SK-N-SH (cell line): ENCODE results near the gene LANCL3. TPM values are rescaled to one million over a fixed set of nuclear protein-coding genes. Genes with fewer than 3 reads are reported as not detected.

ENCODE experiments used
- CTCF ChIA-PET: fragments of 300-600, 350-600 bp; formaldehyde crosslinking; extraction: SDS; loops from one replicate; lab custom pipeline; 2021; lab: Yijun Ruan, JAX
- POLR2A ChIA-PET: fragments of 350-600 bp; sonication (Branson Sonifier 250); formaldehyde crosslinking; extraction: SDS; loops from one replicate; lab custom pipeline; 2020; ENCODE audit warnings: antibody characterized with exemption, inconsistent platforms; lab: Yijun Ruan, JAX
- DNase-seq: peaks from one replicate; pipeline ENCODE4 v3.0.0; 2012
- H2AFZ ChIP-seq: fragments of 200-600 bp; sonication (generic); 2 replicates; pipeline ENCODE4 v1.8.1; 2016; ENCODE audit warnings: antibody characterized with exemption, mild to moderate bottlenecking, low read depth
- H3F3A ChIP-seq: fragments of 200-600 bp; sonication (generic); replicated peaks from 2 replicates; pipeline ENCODE3; 2016; ENCODE audit warnings: antibody characterized with exemption, mild to moderate bottlenecking; ENCODE audit not compliant: insufficient read depth
- H3K27ac ChIP-seq, 2 experiments: fragments of 200-500 bp in 1 of 2; fragments of 200-600 bp in 1 of 2; sonication (Bioruptor generic) in 1 of 2; sonication (generic), shearing (Covaris generic) in 1 of 2; 2 replicates each; pipeline versions ENCODE4 v1.5.1 to v1.6.1; 2014 to 2016; ENCODE audit warnings: low read depth in 2 of 2, inconsistent platforms in 1 of 2, low read length in 1 of 2, mild to moderate bottlenecking in 1 of 2, mixed read lengths in 1 of 2
- H3K27me3 ChIP-seq: fragments of 200-600 bp; sonication (generic), shearing (Covaris generic); 2 replicates; pipeline ENCODE4 v1.6.1; 2016; ENCODE audit warnings: mixed run types; ENCODE audit not compliant: insufficient read depth
- H3K36me3 ChIP-seq, 2 experiments: fragments of 200-500 bp in 1 of 2; fragments of 200-600 bp in 1 of 2; sonication (Bioruptor generic) in 1 of 2; sonication (generic) in 1 of 2; replicated peaks in 1 of 2; 2 replicates each; pipeline versions ENCODE3 to v1.5.1; 2014 to 2016; ENCODE audit warnings: low read length in 1 of 2, mild to moderate bottlenecking in 1 of 2; ENCODE audit not compliant: insufficient read depth in 2 of 2, control insufficient read depth in 1 of 2
- H3K4me1 ChIP-seq, 2 experiments: fragments of 200-500 bp in 1 of 2; fragments of 200-600 bp in 1 of 2; sonication (Bioruptor generic) in 1 of 2; sonication (generic), shearing (Covaris generic) in 1 of 2; 2 replicates each; pipeline versions ENCODE4 v1.5.1 to v1.6.1; 2014 to 2016; ENCODE audit warnings: low read depth in 1 of 2, low read length in 1 of 2, mixed run types in 1 of 2; ENCODE audit not compliant: insufficient read depth in 2 of 2, control insufficient read depth in 1 of 2
- H3K4me2 ChIP-seq: fragments of 200-600 bp; sonication (generic), shearing (Covaris generic); 2 replicates; pipeline ENCODE4 v1.6.1; 2017; ENCODE audit warnings: mixed run types
- H3K4me3 ChIP-seq, 2 experiments: fragments of 200-500 bp in 1 of 2; fragments of 200-600 bp in 1 of 2; sonication (Bioruptor generic) in 1 of 2; sonication (generic), shearing (Covaris generic) in 1 of 2; 2 replicates each; pipeline versions ENCODE4 v1.5.1 to v1.8.1; 2014 to 2016; ENCODE audit warnings: low read depth in 2 of 2, inconsistent platforms in 1 of 2, low read length in 1 of 2, mild to moderate bottlenecking in 1 of 2, mixed read lengths in 1 of 2, moderate library complexity in 1 of 2
- H3K79me2 ChIP-seq: fragments of 200-600 bp; sonication (generic); 2 replicates; pipeline ENCODE4 v1.8.1; 2017; ENCODE audit warnings: mild to moderate bottlenecking; ENCODE audit not compliant: insufficient read depth
- H3K9ac ChIP-seq: fragments of 200-600 bp; sonication (generic); 2 replicates; pipeline ENCODE4 v1.6.1; 2017; ENCODE audit warnings: mixed run types
- H3K9me2 ChIP-seq: fragments of 200-600 bp; sonication (generic); 2 replicates; pipeline ENCODE4 v1.6.1; 2017; ENCODE audit warnings: mixed run types
- H3K9me3 ChIP-seq: fragments of 200-600 bp; sonication (generic); 2 replicates; pipeline ENCODE4 v1.6.1; 2017; ENCODE audit warnings: mixed run types, mild to moderate bottlenecking, moderate library complexity
- H4K20me1 ChIP-seq: fragments of 200-600 bp; sonication (generic); 2 replicates; pipeline ENCODE4 v1.6.1; 2017; ENCODE audit warnings: mild to moderate bottlenecking, mixed run types; ENCODE audit not compliant: insufficient read depth
- EZH2phosphoT487 ChIP-seq: fragments of 200-600 bp; sonication (generic); IDR thresholded peaks from 2 replicates; pipeline ENCODE4 v1.6.1; 2017; ENCODE audit warnings: low read depth, mixed run types, mild to moderate bottlenecking, antibody characterized with exemption, moderate library complexity, borderline replicate concordance
- GABPA ChIP-seq: IDR thresholded peaks from 2 replicates; pipeline ENCODE4 v1.4.0; 2012; ENCODE audit warnings: low read depth, mild to moderate bottlenecking
- JUND ChIP-seq: IDR thresholded peaks from 2 replicates; pipeline ENCODE4 v1.4.0; 2012
- MXI1 ChIP-seq: IDR thresholded peaks from 2 replicates; pipeline ENCODE4 v1.6.1; 2012; ENCODE audit warnings: mild to moderate bottlenecking, low read depth, low read length, improper control_type of control experiment
- NRF1 ChIP-seq: IDR thresholded peaks from 2 replicates; pipeline ENCODE4 v1.6.1; 2012; ENCODE audit warnings: low read depth, mild to moderate bottlenecking, low read length
- POLR2AphosphoS5 ChIP-seq: IDR thresholded peaks from 2 replicates; pipeline ENCODE4 v1.6.1; 2012; ENCODE audit warnings: low read depth, low read length
- RAD21 ChIP-seq: IDR thresholded peaks from 2 replicates; pipeline ENCODE4 v1.6.1; 2012; ENCODE audit warnings: mild to moderate bottlenecking, low read length
- TEAD4 ChIP-seq: IDR thresholded peaks from 2 replicates; pipeline ENCODE4 v1.4.0; 2012; ENCODE audit warnings: mild to moderate bottlenecking, borderline replicate concordance; ENCODE audit not compliant: insufficient read depth
- YY1 ChIP-seq: IDR thresholded peaks from 2 replicates; pipeline ENCODE4 v1.4.0; 2012; ENCODE audit warnings: low read depth, mild to moderate bottlenecking
- WGBS: methylation state at CpG from one replicate; pipeline ENCODE4 v1.1.6; 2017; ENCODE audit warnings: low lambda C conversion rate; 5-methylcytosine and 5-hydroxymethylcytosine counted together
- polyA plus RNA-seq, 3 experiments: library from polyadenylated mRNA; depleted of rRNA; stranded (reverse); fragments of >200 nt; gene quantifications; 2 replicates each; pipeline ENCODE4 v1.2.3, GENCODE V29; 2012
- TF ChIP-seq, protein P1 (sequence below): IDR thresholded peaks from 2 replicates; pipeline ENCODE4 v1.6.1; 2012; ENCODE audit warnings: mild to moderate bottlenecking, low read depth, low read length, moderate library complexity
- TF ChIP-seq, protein P2 (sequence below): fragments of 150-350 bp; IDR thresholded peaks from 2 replicates; pipeline ENCODE4 v1.6.1; 2016; ENCODE audit warnings: mild to moderate bottlenecking, low read depth, low read length
- TF ChIP-seq, protein P3 (sequence below): fragments of 200-600 bp; sonication (generic); IDR thresholded peaks from 2 replicates; pipeline ENCODE4 v1.6.1; 2017; ENCODE audit warnings: antibody characterized with exemption, mild to moderate bottlenecking, moderate library complexity

Gene LANCL3
- polyA plus RNA-seq, 1 of the 3 experiments (the other 2 are of a cell fraction): under 0.01 TPM

DNA sequence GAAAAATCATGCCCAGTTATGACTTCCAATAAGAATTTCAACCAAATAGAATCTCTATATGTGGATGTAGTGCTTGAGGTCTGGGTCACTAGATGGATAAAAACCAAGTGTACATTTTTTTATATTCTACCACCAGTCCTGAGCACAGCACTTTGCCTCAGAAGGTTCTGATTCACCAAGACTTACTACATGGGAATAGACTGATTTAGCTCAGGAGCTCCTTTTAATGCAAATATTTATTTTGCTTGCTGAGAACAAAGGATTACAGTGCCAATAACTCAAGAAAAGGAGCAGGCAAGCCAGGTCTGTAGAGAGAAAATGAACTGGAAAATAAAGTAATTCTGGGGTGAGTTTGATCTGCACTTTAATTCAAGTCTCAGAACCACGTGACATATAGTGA lies 107.8 kb downstream of the LANCL3 start:
- POLR2A ChIA-PET: no interaction called here
- Histone ChIP-seq H3K79me2 (no peaks in the 10 kb centered on the region), H3K4me1 (no peaks in the 10 kb centered on the region), H3K27me3 (no peaks in the 10 kb centered on the region), H3K9ac (no peak overlapping the region)
- no peak for DNase-seq
- TF ChIP-seq, protein P1, sequence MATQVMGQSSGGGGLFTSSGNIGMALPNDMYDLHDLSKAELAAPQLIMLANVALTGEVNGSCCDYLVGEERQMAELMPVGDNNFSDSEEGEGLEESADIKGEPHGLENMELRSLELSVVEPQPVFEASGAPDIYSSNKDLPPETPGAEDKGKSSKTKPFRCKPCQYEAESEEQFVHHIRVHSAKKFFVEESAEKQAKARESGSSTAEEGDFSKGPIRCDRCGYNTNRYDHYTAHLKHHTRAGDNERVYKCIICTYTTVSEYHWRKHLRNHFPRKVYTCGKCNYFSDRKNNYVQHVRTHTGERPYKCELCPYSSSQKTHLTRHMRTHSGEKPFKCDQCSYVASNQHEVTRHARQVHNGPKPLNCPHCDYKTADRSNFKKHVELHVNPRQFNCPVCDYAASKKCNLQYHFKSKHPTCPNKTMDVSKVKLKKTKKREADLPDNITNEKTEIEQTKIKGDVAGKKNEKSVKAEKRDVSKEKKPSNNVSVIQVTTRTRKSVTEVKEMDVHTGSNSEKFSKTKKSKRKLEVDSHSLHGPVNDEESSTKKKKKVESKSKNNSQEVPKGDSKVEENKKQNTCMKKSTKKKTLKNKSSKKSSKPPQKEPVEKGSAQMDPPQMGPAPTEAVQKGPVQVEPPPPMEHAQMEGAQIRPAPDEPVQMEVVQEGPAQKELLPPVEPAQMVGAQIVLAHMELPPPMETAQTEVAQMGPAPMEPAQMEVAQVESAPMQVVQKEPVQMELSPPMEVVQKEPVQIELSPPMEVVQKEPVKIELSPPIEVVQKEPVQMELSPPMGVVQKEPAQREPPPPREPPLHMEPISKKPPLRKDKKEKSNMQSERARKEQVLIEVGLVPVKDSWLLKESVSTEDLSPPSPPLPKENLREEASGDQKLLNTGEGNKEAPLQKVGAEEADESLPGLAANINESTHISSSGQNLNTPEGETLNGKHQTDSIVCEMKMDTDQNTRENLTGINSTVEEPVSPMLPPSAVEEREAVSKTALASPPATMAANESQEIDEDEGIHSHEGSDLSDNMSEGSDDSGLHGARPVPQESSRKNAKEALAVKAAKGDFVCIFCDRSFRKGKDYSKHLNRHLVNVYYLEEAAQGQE: no peak
- TF ChIP-seq MXI1 (no peak), YY1 (no peak), RAD21 (no peak), TEAD4 (no peak), JUND (no peak), NRF1 (no peak), EZH2phosphoT487 (no peak), POLR2AphosphoS5 (no peak), GABPA (no peak)
- TF ChIP-seq, protein P2, sequence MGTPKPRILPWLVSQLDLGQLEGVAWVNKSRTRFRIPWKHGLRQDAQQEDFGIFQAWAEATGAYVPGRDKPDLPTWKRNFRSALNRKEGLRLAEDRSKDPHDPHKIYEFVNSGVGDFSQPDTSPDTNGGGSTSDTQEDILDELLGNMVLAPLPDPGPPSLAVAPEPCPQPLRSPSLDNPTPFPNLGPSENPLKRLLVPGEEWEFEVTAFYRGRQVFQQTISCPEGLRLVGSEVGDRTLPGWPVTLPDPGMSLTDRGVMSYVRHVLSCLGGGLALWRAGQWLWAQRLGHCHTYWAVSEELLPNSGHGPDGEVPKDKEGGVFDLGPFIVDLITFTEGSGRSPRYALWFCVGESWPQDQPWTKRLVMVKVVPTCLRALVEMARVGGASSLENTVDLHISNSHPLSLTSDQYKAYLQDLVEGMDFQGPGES: no peak
- TF ChIP-seq, protein P3, sequence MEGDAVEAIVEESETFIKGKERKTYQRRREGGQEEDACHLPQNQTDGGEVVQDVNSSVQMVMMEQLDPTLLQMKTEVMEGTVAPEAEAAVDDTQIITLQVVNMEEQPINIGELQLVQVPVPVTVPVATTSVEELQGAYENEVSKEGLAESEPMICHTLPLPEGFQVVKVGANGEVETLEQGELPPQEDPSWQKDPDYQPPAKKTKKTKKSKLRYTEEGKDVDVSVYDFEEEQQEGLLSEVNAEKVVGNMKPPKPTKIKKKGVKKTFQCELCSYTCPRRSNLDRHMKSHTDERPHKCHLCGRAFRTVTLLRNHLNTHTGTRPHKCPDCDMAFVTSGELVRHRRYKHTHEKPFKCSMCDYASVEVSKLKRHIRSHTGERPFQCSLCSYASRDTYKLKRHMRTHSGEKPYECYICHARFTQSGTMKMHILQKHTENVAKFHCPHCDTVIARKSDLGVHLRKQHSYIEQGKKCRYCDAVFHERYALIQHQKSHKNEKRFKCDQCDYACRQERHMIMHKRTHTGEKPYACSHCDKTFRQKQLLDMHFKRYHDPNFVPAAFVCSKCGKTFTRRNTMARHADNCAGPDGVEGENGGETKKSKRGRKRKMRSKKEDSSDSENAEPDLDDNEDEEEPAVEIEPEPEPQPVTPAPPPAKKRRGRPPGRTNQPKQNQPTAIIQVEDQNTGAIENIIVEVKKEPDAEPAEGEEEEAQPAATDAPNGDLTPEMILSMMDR: no peak
- TF ChIP-seq, all 33 proteins: peak for 0
- H3K36me3 ChIP-seq: no peaks in the 10 kb centered on the region
- CTCF ChIA-PET: no interaction called here
- H4K20me1 ChIP-seq: no peaks in the 10 kb centered on the region
- H3K4me2 ChIP-seq: no peak overlapping the region
- no peaks in the 10 kb centered on the region for H3K9me2 ChIP-seq
- no peak overlapping the region for H3K4me3 ChIP-seq
- no peak overlapping the region for H2AFZ ChIP-seq
- H3K27ac ChIP-seq: no peak overlapping the region
- no peaks in the 10 kb centered on the region for H3F3A ChIP-seq
- H3K9me3 ChIP-seq: no peaks in the 10 kb centered on the region
- WGBS: 28% methylated on average over 1 of the region's 1 CpG
